ENCODE data around the gene C6orf47. TPM values are rescaled to one million over a fixed set of nuclear protein-coding genes. Genes with fewer than 3 reads are reported as not detected.

C6orf47 gene
- total and polyA plus RNA-seq, 2 of the 8 experiments (the other 6 are each of a cell fraction or from before 2014, with no cell fraction given), result 4.7 to 14.6 TPM

- TF ChIP-seq HDAC6 (IDR thresholded peaks at IDR 0.05; ENCODE audit: low read depth, low read length), result no peak
- TF ChIP-seq SUZ12 (IDR thresholded peaks at IDR 0.05; ENCODE audit: low read length), result no peak
- TF ChIP-seq SIRT6 (IDR thresholded peaks at IDR 0.05; ENCODE audit: low read length), result no peak
- TF ChIP-seq ATF2 (IDR thresholded peaks at IDR 0.05; ENCODE audit: low read length), result no peak
- no peak for TF ChIP-seq GABPA (IDR thresholded peaks at IDR 0.05; ENCODE audit: borderline replicate concordance, insufficient read depth, low read length)
Observed at GRCh38 chr6:31701666-31702404, 41.3 kb upstream of the C6orf47 start (continued).
